Choroid plexus epithelial cell (primary cell): Measurements from ENCODE around the gene FHL3.
"Not testable (repeated sequence)": the region's sequence is repeated elsewhere in the genome, so short reads cannot be mapped to it uniquely, and the experiment has no call there.

Experiments used
- DNase-seq: peaks from one replicate; pipeline ENCODE4 v3.0.0-alpha.2; 2010; ENCODE audit warnings: low read depth
- H3K4me3 ChIP-seq: 2 replicates; pipeline ENCODE4 v1.5.1; 2011; ENCODE audit warnings: low read depth, mild to moderate bottlenecking, control low read depth, low read length, moderate library complexity
- TF ChIP-seq, protein P1 (sequence below): conservative IDR thresholded peaks from 2 replicates; pipeline ENCODE4 v1.5.1; 2011; ENCODE audit warnings: low read depth, mild to moderate bottlenecking, control low read depth, inconsistent platforms, low read length, moderate library complexity

The FHL3 gene

DNA sequence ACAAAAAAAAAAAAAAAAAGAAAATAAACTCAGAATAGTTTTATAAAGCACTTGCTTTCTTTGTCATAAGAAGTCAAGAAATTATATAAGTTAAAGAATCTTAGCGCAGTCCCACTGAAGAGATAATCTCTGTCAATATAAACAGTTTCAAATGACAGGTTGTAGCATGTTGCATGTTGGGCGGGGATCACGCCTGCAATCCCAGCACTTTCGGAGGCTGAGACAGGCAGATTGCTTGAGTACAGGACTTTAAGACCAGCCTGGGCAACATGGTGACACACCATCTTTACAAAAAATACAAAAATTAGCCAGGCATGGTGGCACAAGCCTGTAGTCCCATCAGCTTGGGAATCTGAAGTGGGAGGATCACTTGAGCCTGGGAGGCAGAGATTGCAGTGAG, 40.0 kb downstream of the FHL3 start:
- TF ChIP-seq, protein P1, sequence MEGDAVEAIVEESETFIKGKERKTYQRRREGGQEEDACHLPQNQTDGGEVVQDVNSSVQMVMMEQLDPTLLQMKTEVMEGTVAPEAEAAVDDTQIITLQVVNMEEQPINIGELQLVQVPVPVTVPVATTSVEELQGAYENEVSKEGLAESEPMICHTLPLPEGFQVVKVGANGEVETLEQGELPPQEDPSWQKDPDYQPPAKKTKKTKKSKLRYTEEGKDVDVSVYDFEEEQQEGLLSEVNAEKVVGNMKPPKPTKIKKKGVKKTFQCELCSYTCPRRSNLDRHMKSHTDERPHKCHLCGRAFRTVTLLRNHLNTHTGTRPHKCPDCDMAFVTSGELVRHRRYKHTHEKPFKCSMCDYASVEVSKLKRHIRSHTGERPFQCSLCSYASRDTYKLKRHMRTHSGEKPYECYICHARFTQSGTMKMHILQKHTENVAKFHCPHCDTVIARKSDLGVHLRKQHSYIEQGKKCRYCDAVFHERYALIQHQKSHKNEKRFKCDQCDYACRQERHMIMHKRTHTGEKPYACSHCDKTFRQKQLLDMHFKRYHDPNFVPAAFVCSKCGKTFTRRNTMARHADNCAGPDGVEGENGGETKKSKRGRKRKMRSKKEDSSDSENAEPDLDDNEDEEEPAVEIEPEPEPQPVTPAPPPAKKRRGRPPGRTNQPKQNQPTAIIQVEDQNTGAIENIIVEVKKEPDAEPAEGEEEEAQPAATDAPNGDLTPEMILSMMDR = no peak
- no peak for DNase-seq
- no peak overlapping the region for H3K4me3 ChIP-seq

DNA sequence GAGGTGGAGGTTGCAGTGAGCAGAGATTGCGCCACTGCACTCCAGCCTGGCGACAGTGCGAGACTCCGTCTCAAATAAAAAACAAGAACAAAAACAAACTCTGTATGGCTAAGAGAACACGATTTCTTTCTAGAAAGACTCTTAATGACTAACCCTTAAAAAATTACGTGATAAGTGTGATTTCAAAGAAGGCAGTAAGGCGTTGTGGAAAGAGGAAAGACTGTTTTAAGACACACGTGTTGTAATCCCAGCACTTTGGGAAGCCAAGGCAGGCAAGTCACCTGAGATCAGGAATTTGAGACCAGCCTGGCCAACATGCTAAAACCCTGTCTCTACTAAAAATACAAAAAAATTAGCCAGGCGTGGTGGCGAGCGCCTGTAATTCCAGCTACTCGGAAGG, 41.2 kb downstream of the FHL3 start:
- DNase-seq, H3K4me3 ChIP-seq: not testable (repeated sequence)

DNA sequence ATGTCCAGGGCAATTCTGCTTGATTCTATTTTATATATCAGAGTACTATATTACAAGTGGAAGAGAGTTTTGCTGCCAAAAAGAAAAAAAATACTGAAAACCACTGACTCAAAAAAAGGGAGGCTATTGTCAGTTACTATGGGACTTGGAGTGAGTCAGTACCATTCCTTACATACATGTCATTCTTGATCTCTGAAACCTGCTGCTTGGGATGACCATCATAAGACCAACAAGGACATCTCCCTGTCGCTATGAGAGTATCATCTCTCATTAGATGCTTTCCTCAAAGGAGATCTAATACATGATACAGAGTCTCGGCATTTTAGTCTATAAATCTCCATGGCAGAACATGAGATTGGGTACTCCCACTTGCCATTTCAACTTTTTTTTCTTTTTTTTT, 46.6 kb downstream of the FHL3 start:
- TF ChIP-seq, protein P1 = no peak
- DNase-seq = peak; percentile 89
- H3K4me3 ChIP-seq = no peak overlapping the region

DNA sequence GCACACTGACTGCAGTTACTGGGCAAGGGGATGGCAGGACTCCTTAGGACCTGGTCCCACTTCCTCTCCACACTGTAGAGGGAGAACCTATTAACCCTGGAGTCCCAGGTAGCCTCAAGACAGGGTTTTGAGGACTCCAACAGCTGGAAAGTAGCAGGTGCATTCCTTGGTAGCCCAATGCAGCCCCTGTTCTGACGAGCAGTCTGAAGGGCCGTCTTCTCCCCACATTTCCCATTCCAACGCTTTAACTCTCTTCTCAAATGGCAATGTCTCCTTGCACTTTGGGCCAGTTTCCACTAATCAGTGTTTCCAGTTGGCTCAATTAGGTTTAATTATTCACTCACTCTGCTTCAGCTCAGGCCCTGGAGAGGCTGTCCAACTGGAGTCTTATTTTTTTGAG, 49.6 kb downstream of the FHL3 start:
- TF ChIP-seq, protein P1 = no peak
- DNase-seq = no peak
- H3K4me3 ChIP-seq = no peak overlapping the region

DNA sequence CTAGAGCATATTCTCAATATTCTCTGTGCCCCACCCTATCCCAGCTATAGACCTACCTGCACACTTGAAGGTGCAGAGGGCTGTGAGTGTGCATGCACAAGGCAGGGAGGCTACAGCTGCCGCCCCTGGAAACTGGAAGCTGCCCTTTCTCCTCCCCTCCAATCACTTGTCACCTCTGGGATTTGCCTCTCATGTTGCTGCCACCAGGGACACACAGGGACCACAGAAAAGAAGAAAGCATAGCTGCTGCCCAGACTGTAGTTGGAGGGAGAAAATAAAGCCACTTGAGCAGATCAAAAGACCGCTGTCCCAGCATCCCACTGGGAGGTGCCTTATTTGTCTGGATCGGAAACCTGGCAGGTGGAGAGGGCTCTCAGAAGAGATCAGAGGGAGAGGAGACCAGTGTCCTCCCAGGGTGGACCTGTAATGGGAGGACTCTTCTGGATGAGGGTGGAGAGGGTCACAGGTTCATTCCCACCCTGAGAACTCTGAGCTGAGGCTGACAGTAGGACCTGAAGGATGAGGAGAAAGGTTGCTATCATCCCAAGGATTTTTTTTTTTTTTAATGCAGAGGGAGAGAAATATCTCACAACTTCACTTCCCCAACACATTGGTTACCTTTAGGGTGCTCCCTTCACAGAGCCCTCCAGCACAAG, 50.9 kb downstream of the FHL3 start:
- TF ChIP-seq, protein P1 = no peak
- no peak for DNase-seq

DNA sequence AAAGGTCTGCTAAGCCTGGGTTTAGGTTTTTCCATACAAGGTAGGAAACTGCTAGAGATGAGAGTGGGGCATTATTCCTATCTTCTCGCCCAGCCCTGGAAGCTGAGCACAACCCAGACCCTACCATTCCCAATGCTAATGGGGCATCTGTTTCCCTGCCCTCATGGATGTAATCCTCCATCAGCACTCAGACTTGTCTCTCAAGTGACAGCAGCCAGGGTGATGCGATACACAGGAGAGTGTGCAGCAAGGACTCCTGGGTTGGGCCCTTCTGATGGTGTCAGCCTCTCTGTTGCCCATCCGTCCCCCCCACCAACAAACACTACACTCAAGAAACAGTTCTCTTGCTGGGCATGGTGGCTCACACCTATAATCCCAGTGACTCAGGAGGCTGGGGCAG, 52.6 kb downstream of the FHL3 start:
- DNase-seq = no peak
- TF ChIP-seq, protein P1 = no peak
- H3K4me3 ChIP-seq = no peak overlapping the region

More for the DNA sequence above, 50.9 kb downstream of the FHL3 start:
- H3K4me3 ChIP-seq = no peak overlapping the region

DNA sequence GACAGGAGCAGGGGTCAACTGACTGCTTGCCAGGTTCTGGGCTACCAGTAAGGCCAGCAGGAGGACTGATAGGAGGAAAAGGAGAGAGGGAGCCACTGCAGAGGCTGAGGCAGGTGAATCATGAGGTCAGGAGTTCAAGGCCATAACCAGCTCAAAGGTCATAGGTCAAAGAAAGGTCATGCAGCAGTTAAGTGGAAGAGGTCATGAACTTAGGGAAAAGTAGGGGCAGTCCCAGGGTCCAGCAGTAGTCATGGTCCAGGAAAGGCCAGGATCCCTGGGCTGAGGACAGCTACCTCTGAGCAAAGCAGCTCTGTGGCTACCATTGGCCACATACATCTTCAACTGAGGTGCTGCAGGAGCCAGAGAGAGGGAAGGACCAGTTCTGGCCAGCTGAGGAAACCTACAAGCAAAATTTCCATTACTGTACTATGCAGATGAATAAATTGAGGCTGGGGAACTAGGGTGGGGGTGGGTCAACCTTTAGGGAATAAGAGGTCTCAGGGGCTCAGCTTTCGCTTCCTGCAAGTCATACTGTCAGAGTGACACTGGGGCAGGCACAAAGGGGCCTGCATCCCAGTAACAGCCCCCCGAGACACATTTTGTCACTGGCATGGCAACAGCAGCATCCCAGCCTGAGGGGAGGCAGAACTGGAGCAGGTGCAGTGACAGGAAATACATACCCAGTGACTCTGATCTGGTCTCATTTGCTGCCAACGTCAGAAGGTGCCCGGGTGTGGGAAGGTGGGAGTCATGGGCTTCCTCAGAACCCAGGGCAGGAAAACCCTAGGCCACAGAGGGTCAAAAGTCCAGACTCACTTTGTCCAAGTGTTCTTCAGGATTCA, 53.3 kb downstream of the FHL3 start:
- no peak for DNase-seq
- TF ChIP-seq, protein P1 = no peak
- H3K4me3 ChIP-seq = no peak overlapping the region
